ENCODE data around the gene CTNND2.

- TF ChIP-seq, protein P1, sequence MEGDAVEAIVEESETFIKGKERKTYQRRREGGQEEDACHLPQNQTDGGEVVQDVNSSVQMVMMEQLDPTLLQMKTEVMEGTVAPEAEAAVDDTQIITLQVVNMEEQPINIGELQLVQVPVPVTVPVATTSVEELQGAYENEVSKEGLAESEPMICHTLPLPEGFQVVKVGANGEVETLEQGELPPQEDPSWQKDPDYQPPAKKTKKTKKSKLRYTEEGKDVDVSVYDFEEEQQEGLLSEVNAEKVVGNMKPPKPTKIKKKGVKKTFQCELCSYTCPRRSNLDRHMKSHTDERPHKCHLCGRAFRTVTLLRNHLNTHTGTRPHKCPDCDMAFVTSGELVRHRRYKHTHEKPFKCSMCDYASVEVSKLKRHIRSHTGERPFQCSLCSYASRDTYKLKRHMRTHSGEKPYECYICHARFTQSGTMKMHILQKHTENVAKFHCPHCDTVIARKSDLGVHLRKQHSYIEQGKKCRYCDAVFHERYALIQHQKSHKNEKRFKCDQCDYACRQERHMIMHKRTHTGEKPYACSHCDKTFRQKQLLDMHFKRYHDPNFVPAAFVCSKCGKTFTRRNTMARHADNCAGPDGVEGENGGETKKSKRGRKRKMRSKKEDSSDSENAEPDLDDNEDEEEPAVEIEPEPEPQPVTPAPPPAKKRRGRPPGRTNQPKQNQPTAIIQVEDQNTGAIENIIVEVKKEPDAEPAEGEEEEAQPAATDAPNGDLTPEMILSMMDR (IDR thresholded peaks at IDR 0.05) = no peak
- TF ChIP-seq POLR2A (IDR thresholded peaks at IDR 0.05) (no peak), POLR2AphosphoS5 (IDR thresholded peaks at IDR 0.05) (no peak)
These were observed 839.3 kb downstream of the CTNND2 start for GRCh38 chr5:11064763-11065450.
